ENCODE data around the gene CRYBG1.
"Not testable (repeated sequence)": the region's sequence is repeated elsewhere in the genome, so short reads cannot be mapped to it uniquely, and the experiment has no call there.

The CRYBG1 gene

DNA sequence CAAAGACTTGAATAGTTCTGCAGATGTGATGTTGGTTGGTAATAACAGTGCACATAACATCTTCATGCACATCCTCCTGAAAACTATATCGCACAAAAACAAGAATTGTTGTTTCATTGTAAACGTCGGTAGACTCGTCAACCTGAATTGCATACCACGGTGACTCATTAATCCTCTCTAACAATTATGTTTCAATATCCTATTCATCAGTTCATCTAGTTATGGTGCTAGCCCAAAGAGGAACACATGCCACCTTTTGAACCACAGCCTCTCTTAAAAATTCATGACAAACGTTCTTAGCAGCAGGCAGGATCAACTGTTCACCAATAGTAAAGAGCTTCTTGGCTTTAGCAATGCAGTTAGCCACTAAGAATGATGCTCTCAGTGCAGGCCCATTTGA, 25.0 kb downstream of the CRYBG1 start:
- no peaks in the 10 kb centered on the region for H3K36me3 Mint-ChIP-seq (ENCODE audit: low read depth)
- no peak overlapping the region for H3K27ac Mint-ChIP-seq
- H3K4me3 Mint-ChIP-seq: no peak overlapping the region
- H3K27me3 Mint-ChIP-seq (ENCODE audit: low read depth): peaks cover 17% of the 10 kb centered on the region
- H3K9me3 Mint-ChIP-seq: no peaks in the 10 kb centered on the region
- peaks cover 10% of the 10 kb centered on the region for H3K4me1 Mint-ChIP-seq (ENCODE audit: low read depth)
- no peak for DNase-seq (ENCODE audit: low spot score)

DNA sequence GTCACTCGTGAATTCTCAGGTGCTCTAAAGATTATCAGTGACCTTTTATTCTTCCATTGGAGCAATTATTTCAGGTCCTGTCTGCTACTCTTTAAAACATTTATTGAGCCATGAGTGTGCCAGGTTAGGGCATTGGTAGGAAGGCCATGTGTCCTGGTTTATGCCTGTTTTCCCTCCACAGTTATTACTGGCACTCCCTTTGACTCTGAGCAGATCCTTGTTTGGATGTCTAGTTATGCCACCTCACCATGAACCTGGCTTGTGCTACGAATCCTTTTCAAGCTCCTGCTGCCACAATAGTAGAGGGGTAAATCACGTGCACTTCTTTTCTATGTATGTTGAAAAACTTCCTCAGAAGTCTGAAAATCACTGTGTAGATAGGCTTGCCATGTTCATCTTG, 27.4 kb downstream of the CRYBG1 start:
- Mint-ChIP-seq H3K27ac (no peak overlapping the region), H3K4me1 (ENCODE audit: low read depth) (no peaks in the 10 kb centered on the region), H3K36me3 (ENCODE audit: low read depth) (no peaks in the 10 kb centered on the region), H3K4me3 (no peak overlapping the region), H3K9me3 (no peaks in the 10 kb centered on the region), H3K27me3 (ENCODE audit: low read depth) (peaks cover 31% of the 10 kb centered on the region)
- DNase-seq (ENCODE audit: low spot score): no peak

DNA sequence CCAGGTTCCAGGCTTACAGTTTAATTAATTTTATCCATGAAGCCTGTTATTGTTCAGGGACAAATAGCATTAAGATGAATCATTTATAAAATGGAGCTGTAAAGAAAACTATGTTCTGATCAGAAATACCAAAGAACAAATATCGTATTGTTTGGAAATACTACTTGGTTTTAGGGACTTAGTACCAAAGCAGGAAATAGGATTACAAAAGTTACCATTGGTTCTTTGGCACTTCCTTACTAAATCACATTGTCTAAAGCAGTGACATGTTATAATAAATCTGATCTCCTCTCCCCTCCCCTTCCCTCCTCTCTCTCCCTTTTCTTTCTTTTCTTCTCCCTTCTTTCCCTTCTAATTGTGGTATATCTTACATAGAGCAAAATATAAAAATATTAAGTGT, 29.6 kb downstream of the CRYBG1 start:
- Mint-ChIP-seq H3K9me3 (no peaks in the 10 kb centered on the region), H3K27me3 (ENCODE audit: low read depth) (peaks cover 33% of the 10 kb centered on the region), H3K4me3 (no peak overlapping the region), H3K27ac (no peak overlapping the region), H3K36me3 (ENCODE audit: low read depth) (no peaks in the 10 kb centered on the region), H3K4me1 (ENCODE audit: low read depth) (no peaks in the 10 kb centered on the region)
- no peak for DNase-seq (ENCODE audit: low spot score)

DNA sequence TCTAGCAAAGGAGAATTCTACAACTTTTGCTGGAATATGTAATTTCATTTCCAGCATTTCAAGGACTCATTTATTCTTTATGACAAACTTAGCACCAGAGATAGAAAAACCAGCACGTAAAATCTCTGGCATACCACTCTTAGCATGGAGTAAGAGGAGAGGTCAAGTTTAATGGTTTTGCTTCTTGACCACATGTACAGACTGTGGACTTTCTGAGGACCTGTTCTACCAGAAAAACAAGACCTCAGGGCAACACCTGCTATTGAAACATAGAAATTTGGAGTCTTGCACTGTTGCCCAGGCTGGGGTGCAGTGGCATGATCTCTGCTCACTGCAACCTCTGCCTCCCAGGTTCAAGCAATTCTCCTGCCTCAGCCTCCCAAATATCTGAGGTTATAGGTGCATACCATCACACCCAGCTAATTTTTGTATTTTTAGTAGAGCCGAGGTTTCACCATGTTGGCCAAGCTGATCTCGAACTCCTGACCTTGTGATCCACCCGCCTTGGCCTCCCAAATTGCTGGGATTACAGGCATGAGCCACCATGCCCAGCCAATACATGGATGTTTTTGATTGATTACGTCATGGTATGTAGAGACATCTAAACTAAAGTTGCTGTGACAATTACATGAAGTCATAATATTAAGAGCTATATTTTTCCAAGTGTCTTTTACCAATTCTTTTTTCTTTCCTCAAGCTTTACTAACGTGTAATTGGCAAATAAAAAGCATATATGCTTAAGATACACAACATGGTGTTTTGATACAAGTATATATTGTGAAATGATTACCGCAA, 36.1 kb downstream of the CRYBG1 start:
- H3K4me1 Mint-ChIP-seq (ENCODE audit: low read depth): no peaks in the 10 kb centered on the region
- H3K36me3 Mint-ChIP-seq (ENCODE audit: low read depth): no peaks in the 10 kb centered on the region
- H3K9me3 Mint-ChIP-seq: no peaks in the 10 kb centered on the region
- peaks cover 22% of the 10 kb centered on the region for H3K27me3 Mint-ChIP-seq (ENCODE audit: low read depth)
- H3K4me3 Mint-ChIP-seq: no peak overlapping the region
- H3K27ac Mint-ChIP-seq: no peak overlapping the region
- no peak for DNase-seq (ENCODE audit: low spot score)

DNA sequence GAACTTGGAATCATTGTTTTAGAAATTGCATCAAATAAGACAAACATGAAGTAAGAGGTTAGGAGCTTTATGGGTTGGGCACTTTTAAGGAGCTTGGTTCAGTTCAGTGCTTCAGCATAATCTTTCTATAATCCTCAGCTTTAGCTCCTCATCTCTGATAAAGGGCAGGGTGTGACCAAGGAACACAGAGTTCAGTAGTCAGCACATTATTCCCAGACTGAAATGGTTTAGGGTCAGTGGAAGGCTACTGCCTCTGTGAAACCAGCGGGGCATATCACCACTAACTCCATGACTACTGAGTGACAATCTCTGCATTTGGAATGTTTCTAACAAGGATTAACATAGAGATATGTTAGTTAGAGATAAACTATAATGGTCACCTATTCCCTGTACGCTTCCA, 36.9 kb downstream of the CRYBG1 start:
- Mint-ChIP-seq H3K27ac (no peak overlapping the region), H3K4me1 (ENCODE audit: low read depth) (no peaks in the 10 kb centered on the region), H3K27me3 (ENCODE audit: low read depth) (peaks cover 16% of the 10 kb centered on the region), H3K4me3 (no peak overlapping the region), H3K36me3 (ENCODE audit: low read depth) (no peaks in the 10 kb centered on the region), H3K9me3 (no peaks in the 10 kb centered on the region)
- no peak for DNase-seq (ENCODE audit: low spot score)

DNA sequence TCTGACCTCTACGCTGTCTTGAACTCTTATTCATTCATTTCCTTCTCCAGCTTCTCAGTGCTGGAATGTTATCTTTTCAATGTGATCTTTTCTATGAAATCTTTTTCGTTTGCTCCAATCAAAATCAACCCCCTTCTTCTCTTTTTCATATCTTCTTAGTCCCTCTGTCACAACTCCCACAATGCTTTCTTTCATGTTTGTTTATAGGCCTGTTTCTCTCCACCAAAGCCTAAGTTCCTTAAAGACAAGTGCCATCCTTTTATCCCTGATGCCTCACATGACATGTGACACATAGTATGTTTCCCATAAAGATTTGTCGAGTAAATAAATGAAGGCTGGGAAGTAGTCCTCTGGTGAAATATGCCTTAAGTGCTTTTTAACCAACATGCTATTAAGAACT, 38.1 kb downstream of the CRYBG1 start:
- Mint-ChIP-seq H3K4me3 (no peak overlapping the region), H3K4me1 (ENCODE audit: low read depth) (no peaks in the 10 kb centered on the region), H3K9me3 (peaks cover 4% of the 10 kb centered on the region), H3K27me3 (ENCODE audit: low read depth) (peaks cover 16% of the 10 kb centered on the region), H3K36me3 (ENCODE audit: low read depth) (no peaks in the 10 kb centered on the region), H3K27ac (no peak overlapping the region)
- DNase-seq (ENCODE audit: low spot score): no peak

DNA sequence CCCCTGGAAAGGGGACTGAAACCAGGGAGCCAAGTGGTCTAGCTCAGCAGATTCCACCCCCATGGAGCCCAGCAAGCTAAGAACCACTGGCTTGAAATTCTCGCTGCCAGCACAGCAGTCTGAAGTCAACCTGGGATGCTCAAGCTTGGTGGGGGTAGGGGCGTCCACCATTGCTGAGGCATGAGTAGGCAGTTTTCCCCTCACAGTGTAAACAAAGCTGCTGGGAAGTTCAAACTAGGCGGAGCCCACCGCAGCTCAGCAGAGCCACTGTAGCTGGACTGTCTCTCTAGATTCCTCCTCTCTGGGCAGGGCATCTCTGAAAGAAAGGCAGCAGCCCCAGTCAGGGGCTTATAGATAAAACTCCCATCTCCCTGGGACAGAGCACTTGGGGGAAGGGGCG, 44.5 kb downstream of the CRYBG1 start:
- DNase-seq (ENCODE audit: low spot score): not testable (repeated sequence)

DNA sequence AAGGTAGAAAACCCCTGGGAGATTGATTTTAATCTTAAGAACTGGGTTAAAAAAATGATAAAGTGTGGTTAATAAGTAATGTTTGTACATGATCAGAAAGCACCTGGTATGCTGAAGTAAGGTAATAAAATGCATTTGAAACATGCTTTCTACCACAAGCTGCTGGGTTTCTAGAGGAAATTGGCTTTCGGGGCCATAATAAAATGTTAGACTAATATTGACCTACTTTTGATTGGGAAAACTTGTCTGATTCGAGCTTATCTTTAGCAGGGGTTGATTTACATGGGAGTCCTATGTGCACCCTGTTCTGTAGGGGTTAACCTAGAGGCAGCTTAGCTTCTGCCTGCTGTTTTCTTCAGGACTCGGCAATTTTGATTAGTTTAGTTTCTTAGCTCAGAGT, 50.5 kb downstream of the CRYBG1 start:
- H3K27ac Mint-ChIP-seq: no peak overlapping the region
- H3K9me3 Mint-ChIP-seq: peaks cover 9% of the 10 kb centered on the region
- no peaks in the 10 kb centered on the region for H3K4me1 Mint-ChIP-seq (ENCODE audit: low read depth)
- H3K27me3 Mint-ChIP-seq (ENCODE audit: low read depth): peaks cover 52% of the 10 kb centered on the region
- no peaks in the 10 kb centered on the region for H3K36me3 Mint-ChIP-seq (ENCODE audit: low read depth)
- H3K4me3 Mint-ChIP-seq: no peak overlapping the region
- DNase-seq (ENCODE audit: low spot score): no peak

More for the DNA sequence above, 44.5 kb downstream of the CRYBG1 start:
- H3K4me3 Mint-ChIP-seq; H3K27ac Mint-ChIP-seq; H3K4me1 Mint-ChIP-seq (ENCODE audit: low read depth); H3K36me3 Mint-ChIP-seq (ENCODE audit: low read depth): not testable (repeated sequence)
- peaks cover 13% of the 10 kb centered on the region for H3K9me3 Mint-ChIP-seq
- H3K27me3 Mint-ChIP-seq (ENCODE audit: low read depth): peaks cover 43% of the 10 kb centered on the region

DNA sequence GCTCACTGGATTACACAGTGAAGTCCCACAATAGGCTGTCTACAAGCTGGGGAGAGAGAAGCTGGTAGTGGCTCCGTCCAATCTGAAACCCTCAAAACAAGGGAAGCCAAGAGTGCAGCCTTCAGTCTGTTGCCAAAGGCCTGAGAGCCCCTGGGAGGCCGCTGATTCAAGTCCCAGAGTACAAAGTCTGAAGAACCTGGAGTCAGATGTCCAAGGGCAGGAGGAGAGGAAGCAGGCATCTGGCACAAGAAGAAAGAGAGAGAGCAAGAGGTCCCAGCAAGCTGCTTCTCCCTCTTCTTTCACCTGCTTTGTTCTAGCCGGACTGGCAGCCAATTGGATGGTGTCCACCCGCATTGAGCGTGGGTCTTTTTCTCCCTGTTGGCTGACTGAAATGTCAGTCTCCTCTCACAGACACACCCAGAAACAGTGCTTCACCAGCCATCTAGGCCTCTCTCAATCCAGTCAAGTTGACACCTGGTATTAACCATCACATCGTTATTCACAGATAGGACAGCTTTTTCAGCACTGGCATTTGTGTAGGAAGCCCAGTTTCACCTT, 51.2 kb downstream of the CRYBG1 start:
- Mint-ChIP-seq H3K36me3 (ENCODE audit: low read depth) (no peaks in the 10 kb centered on the region), H3K27me3 (ENCODE audit: low read depth) (peaks cover 55% of the 10 kb centered on the region)

DNA sequence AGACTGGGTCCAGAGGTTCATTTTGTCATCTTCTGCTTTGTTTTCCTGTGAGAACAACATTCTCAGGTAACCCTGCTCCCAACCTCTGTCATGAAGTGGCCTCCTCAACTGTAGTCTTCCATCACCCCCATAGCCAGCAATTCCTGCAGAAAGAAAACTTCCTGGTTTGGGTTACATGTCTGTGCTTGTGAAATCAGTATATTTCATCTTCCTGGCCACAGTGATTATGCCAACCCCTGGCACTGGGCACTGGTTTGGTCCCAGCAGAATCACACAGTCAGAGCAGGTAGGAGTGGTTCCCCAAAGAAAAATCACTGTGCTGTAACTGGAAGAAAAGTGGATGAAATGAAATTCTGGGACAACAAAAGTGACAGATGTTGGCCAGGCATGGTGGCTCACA, 52.5 kb downstream of the CRYBG1 start:
- no peak overlapping the region for H3K4me3 Mint-ChIP-seq
- H3K27me3 Mint-ChIP-seq (ENCODE audit: low read depth): peaks cover 46% of the 10 kb centered on the region
- no peaks in the 10 kb centered on the region for H3K36me3 Mint-ChIP-seq (ENCODE audit: low read depth)
- H3K4me1 Mint-ChIP-seq (ENCODE audit: low read depth): no peaks in the 10 kb centered on the region
- H3K27ac Mint-ChIP-seq: no peak overlapping the region
- no peaks in the 10 kb centered on the region for H3K9me3 Mint-ChIP-seq
- no peak for DNase-seq (ENCODE audit: low spot score)

More for the DNA sequence above, 51.2 kb downstream of the CRYBG1 start:
- peaks cover 9% of the 10 kb centered on the region for H3K9me3 Mint-ChIP-seq
- H3K27ac Mint-ChIP-seq: no peak overlapping the region
- DNase-seq (ENCODE audit: low spot score): no peak
- no peaks in the 10 kb centered on the region for H3K4me1 Mint-ChIP-seq (ENCODE audit: low read depth)
- H3K4me3 Mint-ChIP-seq: no peak overlapping the region

DNA sequence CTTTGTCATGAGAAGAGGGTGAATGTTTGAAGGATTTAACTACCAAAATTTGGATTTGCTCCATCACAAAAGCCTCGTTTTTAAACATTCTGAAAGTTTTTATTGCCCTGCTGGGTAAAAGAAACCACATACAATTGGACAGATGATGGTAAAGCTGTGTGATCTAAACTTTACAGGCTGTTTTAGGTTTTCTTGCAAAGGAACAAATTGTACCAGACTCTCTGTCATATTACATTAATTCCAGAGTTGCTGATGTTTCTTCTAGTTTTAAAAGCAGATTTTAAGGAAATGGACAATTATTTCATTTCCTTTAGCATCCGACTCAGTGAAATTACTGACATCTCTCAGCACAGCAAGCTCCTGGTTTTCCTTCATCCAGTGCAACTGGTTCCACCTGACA, 53.2 kb downstream of the CRYBG1 start:
- H3K4me3 Mint-ChIP-seq: no peak overlapping the region
- DNase-seq (ENCODE audit: low spot score): no peak
- peaks cover 42% of the 10 kb centered on the region for H3K27me3 Mint-ChIP-seq (ENCODE audit: low read depth)
- no peaks in the 10 kb centered on the region for H3K9me3 Mint-ChIP-seq
- no peaks in the 10 kb centered on the region for H3K4me1 Mint-ChIP-seq (ENCODE audit: low read depth)
- no peaks in the 10 kb centered on the region for H3K36me3 Mint-ChIP-seq (ENCODE audit: low read depth)
- H3K27ac Mint-ChIP-seq: no peak overlapping the region

DNA sequence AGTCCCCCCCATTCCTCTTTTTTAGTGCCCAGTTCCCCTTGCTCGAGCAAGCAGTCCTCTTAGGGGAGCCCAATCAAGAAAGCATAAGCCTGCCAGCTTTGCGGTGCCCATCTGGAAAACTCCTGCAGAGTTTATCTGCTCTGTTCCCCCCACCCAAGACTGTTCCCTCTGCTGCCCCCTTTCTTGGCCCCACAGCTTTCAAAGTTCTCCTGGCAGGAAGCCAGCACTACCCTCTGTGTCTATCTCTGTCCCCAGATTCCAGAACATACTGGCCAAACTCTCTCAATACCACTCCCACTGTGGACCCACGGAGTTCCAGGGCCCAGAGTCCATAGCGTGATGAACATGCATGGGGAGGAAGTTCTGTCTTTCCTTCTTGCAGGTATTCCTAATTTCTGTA, 55.4 kb downstream of the CRYBG1 start:
- Mint-ChIP-seq H3K27me3 (ENCODE audit: low read depth) (peaks cover 25% of the 10 kb centered on the region), H3K4me3 (no peak overlapping the region), H3K9me3 (no peaks in the 10 kb centered on the region), H3K36me3 (ENCODE audit: low read depth) (no peaks in the 10 kb centered on the region), H3K4me1 (ENCODE audit: low read depth) (no peaks in the 10 kb centered on the region), H3K27ac (no peak overlapping the region)
- no peak for DNase-seq (ENCODE audit: low spot score)

DNA sequence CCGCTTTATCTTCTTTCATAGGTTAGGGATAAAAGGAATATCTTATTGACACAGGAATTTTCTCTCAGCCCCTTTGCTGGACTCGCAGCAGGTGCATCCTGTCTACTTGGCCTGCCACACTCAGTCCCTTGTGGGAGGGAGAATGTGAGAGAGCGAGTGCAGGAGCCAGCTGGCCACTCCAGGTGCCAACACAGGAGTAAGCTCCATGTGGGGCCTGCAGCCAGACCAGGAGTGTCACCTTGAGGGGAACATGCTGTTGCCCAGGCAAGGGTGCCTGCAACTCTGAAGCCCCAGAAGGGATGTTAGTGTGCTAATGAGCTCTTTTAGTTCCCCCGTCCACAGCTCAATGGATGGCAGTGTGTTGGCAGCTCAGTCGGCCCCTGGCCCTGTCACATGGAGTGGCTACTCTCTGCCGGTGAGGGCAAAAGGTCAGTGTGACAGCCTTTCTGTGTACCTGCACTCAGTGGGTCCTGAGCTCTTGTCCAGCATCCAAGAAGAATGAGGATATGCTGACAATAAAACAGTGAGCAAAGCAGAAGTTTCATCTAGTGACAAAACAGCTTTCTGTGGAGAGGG, 57.1 kb downstream of the CRYBG1 start:
- no peaks in the 10 kb centered on the region for H3K4me1 Mint-ChIP-seq (ENCODE audit: low read depth)
- H3K9me3 Mint-ChIP-seq: no peaks in the 10 kb centered on the region
- peaks cover 23% of the 10 kb centered on the region for H3K27me3 Mint-ChIP-seq (ENCODE audit: low read depth)
- no peak overlapping the region for H3K27ac Mint-ChIP-seq
- H3K4me3 Mint-ChIP-seq: no peak overlapping the region
- no peak for DNase-seq (ENCODE audit: low spot score)
- no peaks in the 10 kb centered on the region for H3K36me3 Mint-ChIP-seq (ENCODE audit: low read depth)

DNA sequence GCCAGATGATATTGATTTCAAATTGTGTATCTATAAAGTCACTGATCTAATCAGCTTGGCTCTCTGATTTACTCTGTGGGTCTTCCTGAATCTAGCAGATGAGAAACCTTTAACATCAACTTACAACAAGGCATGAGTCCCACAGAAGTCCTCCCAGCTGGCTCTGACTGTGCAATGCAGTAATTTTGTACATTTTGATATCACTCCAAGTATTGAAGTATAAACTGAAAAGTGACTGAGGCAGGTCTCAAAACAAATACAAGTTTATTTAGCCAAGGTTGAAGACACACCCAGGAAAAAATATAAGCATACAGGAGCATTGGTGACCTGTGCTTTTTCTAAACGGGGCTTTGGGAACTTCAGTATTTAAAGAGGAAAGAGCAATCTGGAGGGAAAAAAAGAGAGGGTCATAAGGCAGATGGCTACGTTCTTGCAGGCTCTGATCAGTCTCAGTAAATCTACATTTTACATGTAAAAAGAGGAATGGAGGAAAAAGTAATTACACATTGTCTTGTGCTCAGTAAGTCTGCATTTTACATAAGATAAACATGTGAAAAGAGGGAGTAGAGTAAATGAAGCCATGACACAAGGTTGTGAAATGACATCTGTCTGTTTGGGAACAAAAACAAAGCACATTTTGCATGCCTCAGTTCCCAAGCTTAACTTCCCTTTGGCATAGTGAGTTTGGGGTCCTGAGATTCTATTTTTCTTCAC, 59.5 kb downstream of the CRYBG1 start:
- Mint-ChIP-seq H3K27me3 (ENCODE audit: low read depth) (peaks cover 16% of the 10 kb centered on the region), H3K4me1 (ENCODE audit: low read depth) (no peaks in the 10 kb centered on the region), H3K36me3 (ENCODE audit: low read depth) (no peaks in the 10 kb centered on the region), H3K27ac (no peak overlapping the region), H3K4me3 (no peak overlapping the region), H3K9me3 (no peaks in the 10 kb centered on the region)
- no peak for DNase-seq (ENCODE audit: low spot score)

Measured in T-helper 2 cell treated with Interferon-gamma antibody and Interleukin-4, amounts not matched to agents 5 μg/mL and 100 μg/mL, for 36 hours (primary cell).